Right ventricle myocardium superior (tissue), 1 donor: ENCODE measurements around the gene AGTR1. TPM values are rescaled to one million over a fixed set of nuclear protein-coding genes. Genes with fewer than 3 reads are reported as not detected.
A peak's percentile ranks its signal among the peaks of the same experiment; 100 is the strongest.

ENCODE experiments used
- ATAC-seq: fragments of 200-7000 bp; cut with Tn5 transposase; one replicate; pipeline ENCODE4 v1.9.1; 2020; ENCODE audit warnings: mild to moderate bottlenecking; ENCODE audit not compliant: poor library complexity
- DNase-seq: peaks from one replicate; pipeline ENCODE4 v3.0.0-alpha.2; 2020
- intact Hi-C: fragments of 100-400 bp; cut with DNase I; formaldehyde crosslinking; loops from one replicate; pipeline ENCODE4 v1.11.2; 2022
- total RNA-seq: library from RNA; stranded (reverse); fragmentation: NEBNext Ultra II Directional; extraction: Animal tissue kit (Norgen Biotek cat#: 25700); gene quantifications from one replicate; pipeline ENCODE4 v1.2.1, GENCODE V29; 2021
- donor health status: DM: no; HTN: yes; CAD: no; lungs with severe emphysema.

The AGTR1 gene
- total RNA-seq, 1 donor from 2014 or later = 1.9 TPM

DNA sequence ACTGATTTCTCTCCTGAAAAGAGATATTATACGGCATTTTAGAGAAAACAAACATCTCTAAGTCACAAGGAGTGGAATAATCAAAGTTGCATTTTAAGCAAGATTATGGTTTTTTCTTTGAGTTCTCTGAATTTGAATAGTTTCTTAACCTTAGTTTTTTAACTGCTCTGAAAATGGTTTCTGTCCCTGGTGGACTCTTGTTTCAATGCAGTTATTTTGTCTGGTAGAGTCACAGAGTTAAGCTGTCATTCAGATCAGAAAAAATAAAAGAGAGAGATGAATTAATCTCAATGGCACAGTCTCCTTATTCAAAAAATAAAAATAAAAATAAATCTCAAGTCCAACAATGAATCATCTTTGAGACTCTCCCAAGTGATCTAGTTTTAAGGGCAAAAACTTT, 19.0 kb downstream of the AGTR1 start:
- ATAC-seq (no peak), DNase-seq (no peak)
- intact Hi-C loops = no loop called here

DNA sequence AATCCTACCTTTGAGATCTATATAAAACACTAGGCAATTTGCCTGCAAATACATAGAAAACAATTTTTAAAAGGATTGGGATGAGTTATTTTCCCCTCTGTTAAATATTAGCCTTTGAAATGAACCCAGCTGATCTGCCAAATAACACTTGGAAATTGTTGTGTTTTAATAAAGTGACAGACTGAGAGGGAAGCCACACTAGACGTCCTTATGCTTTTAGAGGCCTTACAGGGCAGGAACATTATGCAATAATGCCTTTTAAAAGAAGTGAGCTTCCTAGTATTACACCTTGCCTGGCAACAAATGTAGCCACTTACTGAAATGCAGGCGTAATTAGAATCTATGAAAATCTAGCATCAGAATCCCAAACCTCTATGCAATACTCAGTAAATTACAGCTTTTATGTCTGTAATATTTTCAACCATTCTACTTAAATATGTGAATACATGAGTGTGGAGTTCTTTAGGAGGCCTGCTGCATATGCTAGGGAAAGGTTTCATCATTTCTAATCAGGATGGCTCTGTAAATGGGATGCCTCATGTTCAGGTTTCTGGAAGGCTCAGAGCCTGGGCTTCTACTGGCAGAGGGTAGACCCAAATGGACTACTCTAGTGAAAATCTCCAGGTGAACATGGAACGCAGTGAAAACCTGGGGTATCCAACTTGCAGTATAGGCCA, 20.3 kb downstream of the AGTR1 start:
- DNase-seq (no peak), ATAC-seq (no peak)
- intact Hi-C loops = no loop called here

DNA sequence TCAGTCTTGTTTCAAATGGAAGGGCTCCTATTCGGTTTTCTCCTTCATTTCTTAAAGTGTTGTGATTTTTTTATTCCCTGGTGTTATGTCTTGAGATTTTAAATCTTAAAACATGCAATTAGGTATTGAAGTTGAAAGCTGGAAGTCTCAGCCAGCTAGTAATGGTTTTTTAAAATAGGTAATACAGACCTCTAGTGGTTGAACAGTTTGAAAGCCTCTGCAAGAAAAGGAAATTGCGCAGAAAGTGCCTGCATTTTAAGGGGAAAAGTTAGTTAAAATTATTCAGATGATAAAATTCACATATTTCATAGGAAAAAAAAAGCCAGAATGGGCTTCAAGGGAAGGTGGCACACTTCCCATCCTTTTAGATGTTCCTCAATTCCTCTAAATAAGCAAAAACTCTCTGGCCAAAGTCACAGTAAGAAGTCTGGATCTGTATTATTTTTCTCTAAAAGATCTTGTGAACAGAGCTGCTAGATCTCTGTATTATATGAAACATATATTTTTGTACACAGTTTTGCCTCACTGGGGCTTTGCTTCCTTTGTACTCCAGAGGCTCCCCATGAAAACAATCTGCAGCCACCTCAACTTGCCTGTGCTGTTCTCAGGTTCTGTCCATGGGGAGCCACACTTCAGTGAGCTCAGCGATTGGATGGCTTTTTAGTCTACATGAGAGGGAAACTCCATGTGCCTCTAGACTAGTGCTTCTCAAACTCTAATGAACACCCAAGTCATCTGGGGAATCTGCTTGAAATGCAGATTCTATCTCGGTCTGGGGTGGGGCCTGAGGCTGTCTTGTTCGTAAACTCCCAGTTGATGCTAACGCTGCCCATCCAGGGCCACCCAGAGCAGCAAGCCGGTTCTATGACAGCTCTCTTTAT, 21.5 kb downstream of the AGTR1 start:
- ATAC-seq (no peak), DNase-seq (no peak)
- intact Hi-C loops = no loop called here

DNA sequence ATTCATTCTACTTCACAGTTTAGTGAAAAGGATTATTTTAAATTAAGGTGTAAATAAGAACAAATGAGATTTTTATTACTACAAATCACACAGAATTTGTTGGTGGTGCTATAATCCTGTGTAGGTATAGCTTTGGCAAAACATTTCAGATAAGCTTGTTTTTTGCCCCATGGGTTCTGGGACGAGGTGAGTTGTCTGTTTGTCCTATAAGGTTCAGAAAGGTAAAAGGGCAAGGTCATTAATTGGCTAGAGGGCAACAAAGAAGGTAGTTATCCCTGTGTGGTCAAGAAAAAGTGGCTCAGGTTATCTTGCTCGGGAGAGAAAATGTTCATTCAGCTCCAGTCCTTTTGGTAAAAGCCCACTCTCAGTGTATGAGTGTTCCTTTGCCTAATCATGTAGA, 23.2 kb downstream of the AGTR1 start:
- ATAC-seq (no peak), DNase-seq (no peak)
- intact Hi-C loops = no loop called here

DNA sequence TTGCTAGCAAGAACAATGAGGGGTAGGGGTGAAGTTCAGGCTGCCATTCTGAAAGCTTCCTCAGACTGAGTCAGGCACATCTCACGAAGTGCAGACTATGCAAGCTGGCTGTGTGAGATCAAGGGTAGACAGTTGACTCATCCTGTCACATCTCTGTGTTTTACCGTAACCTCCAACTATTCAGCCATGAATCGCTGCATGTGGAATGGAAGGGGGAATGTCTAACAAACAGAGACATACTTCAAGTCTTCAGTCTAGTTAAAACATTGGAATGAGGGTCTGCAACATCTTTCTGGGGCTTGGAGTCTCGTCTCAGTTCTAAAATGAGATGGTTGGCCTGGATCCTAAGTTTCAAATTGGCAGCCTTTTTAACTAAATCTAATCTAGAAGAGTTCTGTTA, 25.9 kb downstream of the AGTR1 start:
- ATAC-seq = no peak
- no peak for DNase-seq
- intact Hi-C loops = no loop called here

DNA sequence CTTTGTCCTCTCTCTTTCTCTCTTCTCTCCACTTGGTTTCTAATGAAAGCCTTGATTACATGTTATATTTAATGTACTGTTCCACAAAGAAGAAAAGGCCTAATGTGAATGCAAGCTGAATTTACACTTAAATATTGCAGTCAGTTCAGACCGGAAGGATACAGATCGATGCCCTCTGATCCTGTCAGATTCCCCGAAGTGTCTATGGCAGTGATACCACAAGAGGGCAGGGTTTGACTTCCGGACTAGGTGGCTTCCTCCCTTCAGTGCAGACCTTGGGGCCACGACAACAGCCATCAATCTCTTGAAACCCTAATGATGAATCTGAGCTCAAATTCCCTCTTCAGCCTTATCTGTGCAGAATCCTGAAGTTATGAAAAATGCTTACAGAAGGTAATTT, 29.5 kb downstream of the AGTR1 start:
- intact Hi-C loops = no loop called here
- peak; percentile 22 for ATAC-seq
- no peak for DNase-seq

DNA sequence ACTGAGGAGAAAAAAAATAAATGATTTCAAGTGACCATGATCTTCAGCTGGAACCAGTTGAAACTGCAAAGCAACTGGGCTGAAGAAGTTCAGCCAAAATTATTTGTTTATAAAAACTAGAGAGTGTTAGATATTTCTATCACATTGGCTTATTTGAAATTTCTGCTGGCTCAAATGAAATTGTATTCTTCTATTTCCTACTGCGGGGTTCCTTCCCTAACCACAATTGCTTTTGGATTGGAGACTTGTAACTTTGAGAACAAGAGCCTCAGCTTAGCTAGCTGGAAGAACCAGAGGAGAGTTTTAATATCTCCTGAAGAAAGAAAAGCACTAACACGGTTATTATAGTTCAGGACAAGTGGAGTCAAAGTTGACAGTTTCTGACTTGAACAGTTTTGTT, 31.1 kb downstream of the AGTR1 start:
- intact Hi-C loops = no loop called here
- DNase-seq (no peak), ATAC-seq (no peak)

DNA sequence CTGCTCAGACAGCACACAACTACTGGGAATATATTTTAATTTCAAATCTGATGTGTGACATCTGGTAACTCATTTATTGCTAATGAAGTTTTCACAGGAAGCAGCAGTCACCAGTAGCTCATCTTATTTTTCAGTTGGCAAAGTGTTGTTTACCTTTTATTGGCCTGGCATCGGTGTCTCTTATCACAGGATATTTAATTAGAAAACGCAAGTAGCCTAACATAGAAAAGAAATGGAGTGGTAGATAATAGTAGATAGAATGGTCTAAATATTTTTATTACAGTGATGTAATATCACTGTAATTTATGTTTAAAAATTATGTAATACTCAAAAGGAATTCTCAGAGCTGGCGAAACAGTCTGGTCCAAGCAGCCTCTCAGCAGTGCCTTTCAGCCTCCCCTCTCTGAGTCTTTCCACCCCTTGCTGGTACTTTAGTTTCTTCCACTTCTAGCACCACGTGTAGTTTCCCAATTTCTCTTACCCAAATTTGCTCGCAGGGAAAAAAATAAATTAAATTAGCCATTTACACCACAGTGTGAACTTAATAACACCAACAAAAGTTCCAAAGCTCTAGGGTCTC, 31.9 kb downstream of the AGTR1 start:
- intact Hi-C loops = no loop called here
- no peak for DNase-seq
- peak; percentile 53 for ATAC-seq

DNA sequence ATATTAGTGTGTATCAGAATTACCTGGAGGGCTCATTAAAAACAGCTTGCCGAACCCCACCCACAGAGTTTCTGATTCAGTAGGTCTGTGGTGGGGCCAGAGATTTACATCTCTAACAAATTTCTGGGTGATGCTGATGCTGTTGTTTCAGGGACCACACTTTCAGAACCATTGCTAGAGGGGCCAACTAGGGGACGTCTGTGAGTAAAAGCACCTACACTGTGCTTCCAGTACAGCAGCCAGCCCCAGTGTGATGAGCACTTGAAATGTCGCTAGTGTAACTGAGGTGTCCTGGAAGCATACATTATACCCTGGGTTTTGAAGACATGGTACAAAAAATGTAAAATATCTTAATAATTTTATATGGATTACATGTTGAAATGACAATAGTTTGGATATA, 33.0 kb downstream of the AGTR1 start:
- ATAC-seq (no peak), DNase-seq (no peak)
- intact Hi-C loops = no loop called here

DNA sequence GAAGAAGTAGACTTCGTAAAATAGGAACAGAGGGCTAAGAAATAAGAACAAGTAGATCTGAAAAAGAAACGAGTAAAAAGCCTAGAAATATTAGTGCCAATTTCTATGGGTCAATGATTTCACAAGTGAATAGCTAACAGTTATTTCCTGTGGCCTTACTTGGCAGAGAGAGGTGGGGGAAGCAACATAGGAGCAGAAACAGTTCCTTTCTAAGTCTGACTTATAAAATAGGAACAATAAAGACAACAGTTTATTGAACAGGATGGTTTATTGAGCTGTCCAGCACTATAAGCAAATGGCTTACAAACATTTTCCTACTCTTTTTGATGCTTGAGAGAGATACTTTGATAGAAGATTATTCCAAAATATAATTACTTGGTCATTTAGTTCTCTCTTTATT, 37.9 kb downstream of the AGTR1 start:
- no peak for ATAC-seq
- no peak for DNase-seq
- intact Hi-C loops = no loop called here

DNA sequence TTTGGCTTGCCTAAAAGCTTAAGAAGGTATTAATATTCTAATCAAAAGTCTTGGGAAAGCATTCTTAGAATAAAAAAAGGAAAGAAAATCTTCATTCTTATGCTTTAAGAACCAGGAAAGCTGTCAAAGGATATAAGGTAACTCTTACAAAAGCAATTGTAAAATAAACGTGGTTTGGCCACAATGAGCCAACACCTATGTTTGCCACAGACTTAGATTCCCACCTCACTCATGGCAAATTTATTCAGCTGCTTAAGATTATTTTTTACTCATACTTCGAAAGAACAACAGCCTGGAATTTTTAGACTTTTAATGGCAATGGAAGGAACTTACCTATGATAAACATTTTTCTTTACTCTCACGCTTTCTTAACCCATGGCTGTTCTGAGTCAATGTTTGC, 38.4 kb downstream of the AGTR1 start:
- DNase-seq (no peak), ATAC-seq (no peak)
- intact Hi-C loops = no loop called here

DNA sequence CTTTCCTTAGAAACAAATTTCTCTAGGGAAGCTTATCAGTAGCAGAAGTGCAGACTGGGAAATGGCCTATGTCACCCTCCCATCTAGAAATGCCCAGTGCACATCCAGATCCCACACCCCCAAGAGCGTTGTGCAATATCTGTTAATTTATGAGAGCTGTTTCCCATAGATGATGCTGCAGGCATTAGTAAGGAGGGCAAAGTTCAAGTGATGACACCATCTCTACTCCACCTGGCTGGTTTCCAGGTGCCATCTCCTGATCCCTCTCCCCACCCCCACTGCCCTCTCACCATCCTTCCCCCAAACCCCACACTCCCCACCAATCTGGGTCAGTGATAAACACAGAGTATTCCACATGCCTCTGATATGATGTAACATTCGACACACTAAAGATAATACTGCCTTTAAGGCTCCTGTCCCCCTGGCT, 39.4 kb downstream of the AGTR1 start:
- peak; percentile 43 for ATAC-seq
- DNase-seq = no peak
- intact Hi-C loops = no loop called here

DNA sequence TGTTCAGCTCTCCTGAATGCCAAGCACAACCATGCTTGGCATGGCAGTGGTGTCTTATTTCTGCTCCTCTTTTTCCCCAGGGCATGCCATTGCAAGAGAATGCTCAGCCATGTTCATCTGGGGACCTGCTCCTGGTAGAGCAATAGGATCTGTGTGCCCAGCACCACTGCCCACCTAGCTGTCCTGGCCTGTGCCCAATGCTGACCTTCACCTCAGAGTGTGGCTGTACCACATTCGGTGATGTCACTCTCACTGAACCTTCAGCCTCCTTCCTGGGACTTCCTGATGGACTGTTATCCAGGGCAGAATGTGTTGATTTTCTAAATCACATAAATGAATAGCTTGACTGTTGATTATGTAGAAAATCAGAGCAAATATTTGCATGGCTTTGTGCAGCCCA, 42.0 kb downstream of the AGTR1 start:
- intact Hi-C loops = no loop called here
- no peak for ATAC-seq

DNA sequence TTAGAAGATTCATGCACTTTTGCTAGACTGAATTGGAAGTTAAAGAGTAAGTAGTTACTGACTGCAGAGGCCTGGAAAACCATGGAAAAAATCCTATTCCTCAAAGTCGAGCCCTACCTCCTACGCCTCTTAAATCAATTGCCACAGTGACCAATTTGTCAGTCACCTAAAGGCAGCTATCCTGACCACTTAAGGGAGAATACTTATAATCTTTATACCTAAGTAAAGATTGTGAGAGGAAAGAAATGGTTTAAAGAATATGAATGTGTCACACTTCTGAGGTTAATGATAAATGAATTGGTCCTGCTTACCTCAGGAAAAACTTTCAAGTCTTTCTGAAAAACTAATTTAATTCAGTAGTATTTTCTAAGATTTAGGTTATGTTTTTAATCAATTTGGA, 42.6 kb downstream of the AGTR1 start:
- ATAC-seq (no peak), DNase-seq (no peak)
- intact Hi-C loops = no loop called here

More for the DNA sequence above, 42.0 kb downstream of the AGTR1 start:
- no peak for DNase-seq

DNA sequence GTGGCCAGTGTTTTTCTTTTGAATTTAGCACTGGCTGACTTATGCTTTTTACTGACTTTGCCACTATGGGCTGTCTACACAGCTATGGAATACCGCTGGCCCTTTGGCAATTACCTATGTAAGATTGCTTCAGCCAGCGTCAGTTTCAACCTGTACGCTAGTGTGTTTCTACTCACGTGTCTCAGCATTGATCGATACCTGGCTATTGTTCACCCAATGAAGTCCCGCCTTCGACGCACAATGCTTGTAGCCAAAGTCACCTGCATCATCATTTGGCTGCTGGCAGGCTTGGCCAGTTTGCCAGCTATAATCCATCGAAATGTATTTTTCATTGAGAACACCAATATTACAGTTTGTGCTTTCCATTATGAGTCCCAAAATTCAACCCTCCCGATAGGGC, 43.5 kb downstream of the AGTR1 start:
- intact Hi-C loops = no loop called here
- no peak for DNase-seq
- no peak for ATAC-seq

DNA sequence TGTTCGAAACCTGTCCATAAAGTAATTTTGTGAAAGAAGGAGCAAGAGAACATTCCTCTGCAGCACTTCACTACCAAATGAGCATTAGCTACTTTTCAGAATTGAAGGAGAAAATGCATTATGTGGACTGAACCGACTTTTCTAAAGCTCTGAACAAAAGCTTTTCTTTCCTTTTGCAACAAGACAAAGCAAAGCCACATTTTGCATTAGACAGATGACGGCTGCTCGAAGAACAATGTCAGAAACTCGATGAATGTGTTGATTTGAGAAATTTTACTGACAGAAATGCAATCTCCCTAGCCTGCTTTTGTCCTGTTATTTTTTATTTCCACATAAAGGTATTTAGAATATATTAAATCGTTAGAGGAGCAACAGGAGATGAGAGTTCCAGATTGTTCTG, 44.4 kb downstream of the AGTR1 start:
- intact Hi-C loops = no loop called here

DNA sequence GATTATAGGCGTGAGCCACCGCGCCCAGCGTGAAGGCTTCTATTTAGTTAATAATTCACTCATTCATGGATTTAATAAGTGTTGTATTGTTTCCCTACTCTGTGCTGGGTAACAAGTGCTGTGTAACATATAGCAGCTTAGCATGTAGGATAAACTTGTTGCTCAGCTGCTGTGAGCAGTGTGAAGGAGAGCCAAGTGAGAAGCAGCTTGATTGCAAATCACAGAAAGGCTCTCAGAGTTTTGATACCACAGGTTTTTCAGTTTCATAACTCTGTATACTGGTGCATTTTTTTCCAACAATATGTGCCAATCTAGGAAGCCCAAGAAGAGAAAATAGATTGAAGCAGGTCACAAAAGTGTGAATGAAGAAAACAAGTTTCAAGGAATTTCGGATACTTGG, 48.4 kb downstream of the AGTR1 start:
- DNase-seq (no peak), ATAC-seq (no peak)
- intact Hi-C loops = no loop called here

More for the DNA sequence above, 44.4 kb downstream of the AGTR1 start:
- DNase-seq = no peak
- ATAC-seq = no peak

DNA sequence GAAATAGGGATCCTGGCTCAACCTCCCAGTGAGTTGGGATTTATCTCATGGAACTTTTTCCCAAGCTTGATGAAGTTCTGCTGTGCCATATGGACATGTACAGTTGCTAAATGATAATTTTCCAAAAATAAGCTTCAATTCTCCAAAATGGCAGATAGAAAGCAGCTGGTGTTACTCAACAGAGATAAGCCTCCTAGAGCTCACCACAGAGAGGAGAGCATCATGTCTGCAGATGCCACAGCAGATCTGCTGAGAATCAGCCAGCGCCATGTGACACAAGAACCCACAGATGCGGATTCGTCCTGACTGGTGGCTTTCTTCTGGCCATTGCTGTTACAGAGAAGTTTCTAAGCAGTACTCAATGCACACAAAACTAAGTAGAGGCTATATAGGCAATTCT, 50.6 kb downstream of the AGTR1 start:
- DNase-seq (no peak), ATAC-seq (no peak)
- intact Hi-C loops = no loop called here

DNA sequence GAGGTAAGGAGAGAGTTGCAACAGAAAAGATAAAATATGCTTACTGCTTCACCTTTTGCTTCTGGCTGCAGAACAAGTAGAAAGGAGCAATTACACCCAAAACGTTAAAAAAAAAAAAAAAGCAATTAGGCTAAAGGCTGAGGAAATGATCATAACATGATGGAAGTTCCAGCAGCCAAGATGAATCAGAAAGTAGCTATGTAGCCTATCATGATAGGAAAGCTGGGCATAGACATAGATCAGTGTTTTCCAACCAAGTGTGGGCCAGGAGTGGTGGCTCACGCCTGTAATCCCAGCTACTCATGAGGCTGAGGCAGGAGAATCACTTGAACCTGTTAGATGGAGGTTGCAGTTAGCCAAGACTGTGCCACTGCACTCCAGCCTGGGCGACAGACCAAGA, 52.6 kb downstream of the AGTR1 start:
- ATAC-seq (no peak), DNase-seq (no peak)
- intact Hi-C loops = no loop called here

DNA sequence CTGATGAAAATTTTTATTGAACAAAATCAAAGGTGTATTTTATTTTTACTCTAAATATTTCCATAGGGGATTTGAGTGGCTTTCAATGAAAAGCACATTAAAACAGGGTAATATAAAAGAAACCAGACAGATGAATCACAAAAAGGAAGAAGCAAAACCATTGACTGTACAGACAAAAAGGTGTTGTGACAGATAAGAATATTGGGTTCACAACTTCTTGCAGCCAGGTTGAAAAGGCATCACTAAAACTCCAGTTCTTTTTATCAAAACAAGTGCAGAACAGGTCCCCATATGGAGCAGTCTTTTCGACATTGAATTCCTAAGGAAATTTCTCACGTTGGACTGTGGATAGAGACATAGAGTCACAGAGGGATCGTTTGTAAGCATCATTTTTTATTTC, 53.8 kb downstream of the AGTR1 start:
- DNase-seq = no peak

More for the DNA sequence above, 53.8 kb downstream of the AGTR1 start:
- no peak for ATAC-seq
- intact Hi-C loops = no loop called here
